ENCODE data around the gene SEMA4G.

SEMA4G gene

DNA sequence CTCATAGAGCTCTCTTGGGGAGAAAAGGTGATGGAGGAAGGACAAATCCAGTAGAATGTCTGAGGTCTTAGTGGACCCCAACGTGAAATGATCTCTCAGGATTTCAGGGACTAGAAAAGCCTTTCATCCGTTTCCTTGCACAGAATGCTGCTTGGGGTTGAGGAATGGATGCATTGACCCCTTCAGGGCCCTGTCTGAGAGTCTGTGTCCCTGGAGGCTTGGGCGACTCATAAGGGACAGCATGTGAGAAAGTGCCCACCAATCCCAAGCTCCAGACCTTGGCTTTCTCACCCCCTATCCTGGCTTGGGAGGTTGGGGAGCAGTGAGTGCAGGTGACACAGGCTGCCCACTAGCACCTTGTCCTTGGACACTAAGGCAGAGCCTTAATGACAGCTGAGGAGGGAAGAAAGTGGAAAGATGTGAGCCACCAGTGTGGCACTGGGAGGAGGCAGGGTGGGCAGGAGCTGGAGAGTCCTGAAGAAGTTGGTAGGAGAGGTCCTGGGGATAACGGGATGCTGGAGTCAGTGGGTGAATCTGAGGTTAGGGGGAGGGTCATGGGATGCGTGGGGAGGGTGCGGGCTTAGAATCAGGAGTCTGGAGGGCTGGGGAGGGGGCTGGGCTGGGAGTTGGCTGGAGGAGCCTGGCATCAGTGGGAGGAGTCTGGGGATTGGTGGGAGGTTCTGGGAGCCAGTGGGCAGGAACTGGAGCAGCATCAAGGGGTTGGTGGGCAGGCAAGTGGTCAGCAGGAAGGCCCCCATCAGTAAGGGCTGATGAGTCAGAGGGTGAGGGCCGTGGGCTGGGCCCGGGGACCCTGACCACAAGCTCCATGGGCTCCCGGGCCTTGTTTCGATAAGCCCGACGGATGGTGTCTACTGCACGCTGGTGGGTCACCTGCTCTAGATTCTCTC is 38.9 kb downstream of the SEMA4G start:
- DNase-seq: peak; percentile 63

DNA sequence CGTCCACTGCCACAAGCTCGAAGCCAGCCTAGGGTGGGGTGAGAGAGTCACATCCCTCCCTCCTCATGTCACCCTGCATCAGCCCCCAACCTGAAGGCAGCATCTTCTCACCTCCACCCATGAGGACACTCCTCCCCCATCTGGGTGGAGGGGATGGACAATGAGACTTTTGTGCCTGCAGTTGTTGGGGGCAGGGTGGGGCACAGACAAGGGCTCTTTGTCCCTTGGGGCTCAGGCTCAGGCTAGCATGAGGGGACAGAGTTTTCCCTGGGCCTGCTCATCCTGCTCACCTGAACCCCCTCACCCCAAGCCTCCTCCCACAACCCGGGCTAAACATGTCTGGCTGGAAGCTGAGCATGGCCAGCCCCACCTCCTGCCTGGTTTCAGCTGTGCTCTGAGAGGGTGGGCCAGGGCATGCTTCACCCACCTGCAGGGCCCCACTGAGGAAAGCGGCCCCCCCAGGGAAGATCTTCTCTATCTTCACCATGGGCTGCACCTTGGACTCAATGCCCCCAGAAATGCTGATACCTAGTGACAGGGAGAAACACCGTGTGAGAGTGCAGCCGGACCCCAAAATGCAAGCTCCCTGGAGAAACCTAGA is 39.6 kb downstream of the SEMA4G start:
- peak; percentile 86 for DNase-seq

DNA sequence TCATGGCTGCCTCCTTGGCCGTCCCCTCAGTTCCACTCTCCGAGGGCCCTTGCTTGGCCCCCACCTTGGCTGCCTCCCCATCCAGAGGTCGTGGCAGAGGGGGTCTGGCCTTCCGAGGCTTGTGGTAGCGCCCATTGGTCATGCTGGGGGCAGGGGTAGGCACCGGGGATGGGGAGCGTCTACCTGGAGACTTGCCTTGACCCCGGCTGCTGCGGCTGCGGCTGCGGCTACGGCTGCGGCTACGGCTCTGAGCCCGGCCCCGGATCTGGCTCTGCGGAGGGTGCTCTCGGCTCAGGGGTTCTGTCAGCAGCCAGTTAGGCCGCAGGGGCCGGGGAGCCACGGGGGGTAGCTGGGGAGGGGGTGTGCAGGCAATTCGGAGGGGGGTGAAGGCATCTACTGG is 41.0 kb downstream of the SEMA4G start:
- DNase-seq: no peak

DNA sequence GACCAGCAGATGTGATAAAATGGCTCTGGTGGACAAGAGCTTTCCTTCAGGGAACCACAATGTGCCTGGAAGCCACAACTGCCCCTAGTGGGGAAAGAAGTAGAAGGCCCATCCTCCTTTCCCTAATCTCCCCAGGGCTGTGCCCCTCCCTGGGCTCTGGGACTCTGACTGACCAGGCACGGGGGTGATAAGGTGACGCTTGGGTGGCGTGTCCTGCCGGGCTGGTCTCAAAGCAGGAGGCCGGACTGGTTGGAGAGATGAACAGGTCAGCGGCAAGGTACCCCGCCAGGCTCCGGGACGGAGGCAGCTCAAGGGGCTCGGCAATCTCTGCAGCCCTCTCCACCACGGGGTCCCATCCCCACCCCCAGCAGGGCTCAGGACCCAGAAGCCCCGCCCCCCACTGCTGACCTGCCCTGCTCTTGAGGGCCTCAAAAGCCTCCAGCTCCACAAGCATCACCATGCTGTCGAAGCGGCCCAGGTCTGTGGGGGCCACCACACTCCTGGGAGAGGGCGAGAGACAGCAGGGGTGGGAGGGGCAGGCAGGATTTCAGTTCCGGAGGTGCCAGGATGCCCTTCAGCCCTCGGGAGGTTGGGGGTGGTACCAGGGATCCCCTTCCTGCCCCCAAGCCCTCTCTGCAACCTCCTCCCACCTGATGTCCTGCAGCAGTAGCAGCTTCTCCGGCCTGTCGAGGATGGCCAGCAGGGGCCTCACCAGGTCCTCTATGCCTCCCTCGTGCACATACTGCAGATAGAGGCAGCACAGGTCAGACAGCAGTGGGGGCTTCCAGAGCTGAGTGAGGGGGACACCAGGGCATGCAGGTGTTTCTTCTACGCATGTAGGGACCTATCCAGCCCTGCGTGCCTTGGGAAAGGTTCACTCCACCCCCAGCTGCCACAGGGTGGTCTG is 42.5 kb downstream of the SEMA4G start:
- no peak for DNase-seq

DNA sequence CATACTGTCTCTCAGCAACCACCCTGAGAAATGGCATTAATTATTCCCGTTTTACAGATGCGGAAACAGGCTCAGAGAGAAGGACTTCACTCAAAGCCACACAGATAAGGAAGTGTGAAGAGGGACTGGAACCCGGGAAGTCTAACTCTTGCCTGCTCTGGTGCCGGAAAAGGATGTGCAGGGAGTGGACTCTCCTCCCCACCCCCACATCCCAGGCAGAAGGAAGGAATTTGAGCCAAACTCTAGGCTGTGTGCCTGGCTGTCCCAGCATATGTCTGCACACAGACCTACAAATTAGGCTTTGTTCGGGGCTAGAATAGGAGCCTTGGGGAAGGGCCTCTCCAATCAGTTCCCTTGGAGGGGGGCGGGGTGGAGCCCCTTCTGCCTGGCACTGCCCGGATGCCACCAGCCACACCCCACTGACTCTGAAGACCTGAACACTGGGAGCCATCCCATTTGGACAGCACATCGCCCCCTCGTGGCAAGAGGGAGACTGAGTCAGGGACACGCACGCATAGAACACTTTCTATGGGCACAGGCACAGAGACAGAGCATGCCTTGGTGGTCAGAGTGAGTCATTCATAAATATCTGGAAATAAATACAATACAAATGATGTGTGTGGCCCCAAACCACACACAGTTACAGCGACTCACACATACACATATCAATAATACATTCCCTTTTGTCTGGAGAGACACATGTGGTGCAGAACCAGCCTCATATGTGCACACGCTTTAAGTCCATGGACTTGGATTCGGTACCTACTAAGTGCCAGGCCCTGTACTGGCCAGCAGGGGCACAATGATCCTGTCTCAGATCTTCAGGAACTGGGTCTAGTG is 43.4 kb downstream of the SEMA4G start:
- peak; percentile 94 for DNase-seq

DNA sequence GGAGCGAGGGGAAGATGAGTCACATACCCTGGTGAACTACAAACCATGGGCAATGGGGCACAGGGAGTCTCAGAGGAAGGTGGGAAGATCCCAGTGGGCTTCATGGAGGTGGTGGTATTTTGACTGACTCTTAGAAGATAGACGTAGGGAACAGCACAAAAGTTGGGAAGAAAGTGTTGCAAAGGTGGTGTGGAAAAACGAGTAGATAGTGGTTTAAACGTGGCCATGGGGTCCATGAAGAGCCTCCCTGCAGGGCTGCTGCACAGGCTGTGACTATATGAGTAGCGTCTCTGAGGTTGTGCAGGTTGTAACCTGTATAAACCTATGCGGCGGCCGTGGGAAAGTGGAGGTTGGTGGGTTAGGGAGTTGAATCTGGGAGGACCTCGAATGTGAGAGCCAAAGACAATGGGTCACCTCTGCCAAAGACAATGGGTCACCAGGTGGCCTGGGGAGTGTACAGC is 44.1 kb downstream of the SEMA4G start:
- no peak for DNase-seq

DNA sequence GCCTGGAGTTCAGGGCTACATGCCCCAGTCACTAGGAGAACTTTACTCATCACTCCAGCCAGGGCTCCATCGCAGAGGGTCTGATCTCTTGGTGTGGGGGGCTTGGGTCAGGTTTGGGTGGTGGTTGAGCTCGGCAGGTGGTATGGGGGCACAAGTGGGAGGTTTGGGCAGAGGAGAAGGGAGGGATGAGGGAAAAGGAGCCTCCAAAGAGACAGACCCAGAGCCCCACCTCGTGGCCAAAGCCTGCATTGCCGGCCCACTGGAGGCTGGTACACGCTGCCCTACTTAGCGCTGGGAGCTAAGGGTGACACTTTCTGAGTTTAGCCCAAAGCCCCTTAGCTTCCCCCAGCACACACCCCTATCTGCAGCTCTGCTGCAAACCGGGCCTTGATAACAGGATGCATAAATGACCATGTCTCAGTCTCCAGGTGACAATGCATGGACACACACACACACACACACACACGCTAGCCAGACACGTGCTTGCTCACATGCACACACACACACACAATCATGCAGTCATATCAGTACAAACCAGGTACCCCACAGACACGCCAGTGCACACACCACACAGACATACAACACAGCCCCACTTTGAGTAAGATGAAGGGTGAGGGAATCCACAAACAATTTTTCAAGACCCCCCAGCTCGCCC is 45.1 kb downstream of the SEMA4G start:
- peak; percentile 84 for DNase-seq

DNA sequence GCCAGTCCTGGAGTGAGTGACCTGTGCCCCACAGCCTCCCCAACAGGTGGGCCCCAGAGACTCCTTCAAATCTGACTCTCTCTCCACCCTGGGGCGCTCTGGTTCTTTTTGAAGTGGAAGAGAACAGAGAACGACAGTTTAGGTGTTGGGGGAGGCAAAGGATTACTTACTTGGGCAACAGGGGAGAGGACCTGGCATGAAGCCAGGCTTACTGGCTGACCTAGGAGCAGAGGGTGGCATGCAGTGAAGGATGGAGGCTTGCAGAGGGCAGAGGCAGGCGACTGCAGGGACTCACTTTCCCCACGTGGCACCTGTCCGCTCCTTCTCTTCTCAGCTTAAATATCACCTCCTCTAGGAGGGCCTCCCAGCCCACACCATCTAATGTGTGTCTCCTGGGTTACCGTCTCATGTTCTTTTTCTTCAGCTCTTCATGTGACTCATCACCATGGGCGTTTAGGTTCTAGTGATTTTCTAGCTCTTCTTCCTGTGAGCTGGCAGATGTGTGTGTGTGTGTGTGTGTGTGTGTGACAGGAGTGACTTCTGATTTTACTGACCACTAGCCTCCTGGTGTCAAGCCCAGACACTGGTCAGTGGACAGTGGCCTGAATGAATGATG is 45.8 kb downstream of the SEMA4G start:
- DNase-seq: no peak

DNA sequence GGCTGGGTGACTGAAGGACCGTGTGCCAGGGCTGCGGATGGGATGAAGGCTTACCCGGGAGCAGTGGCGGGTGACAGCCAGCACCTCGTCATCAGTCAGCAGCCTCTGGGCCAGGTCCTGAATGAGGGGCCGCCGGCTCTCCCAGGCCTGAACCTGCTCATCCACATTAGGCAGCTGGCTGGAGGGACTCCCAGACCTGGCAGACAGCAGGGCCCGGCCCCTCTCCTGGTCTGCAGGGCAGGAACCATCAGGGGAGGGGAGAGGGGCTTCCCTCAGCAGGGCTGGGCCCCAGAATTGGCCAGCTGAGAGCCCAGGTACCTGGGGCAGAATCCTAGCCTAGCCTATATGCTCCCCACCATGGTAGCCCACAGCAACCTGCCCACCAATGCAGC is 46.3 kb downstream of the SEMA4G start:
- DNase-seq: no peak

DNA sequence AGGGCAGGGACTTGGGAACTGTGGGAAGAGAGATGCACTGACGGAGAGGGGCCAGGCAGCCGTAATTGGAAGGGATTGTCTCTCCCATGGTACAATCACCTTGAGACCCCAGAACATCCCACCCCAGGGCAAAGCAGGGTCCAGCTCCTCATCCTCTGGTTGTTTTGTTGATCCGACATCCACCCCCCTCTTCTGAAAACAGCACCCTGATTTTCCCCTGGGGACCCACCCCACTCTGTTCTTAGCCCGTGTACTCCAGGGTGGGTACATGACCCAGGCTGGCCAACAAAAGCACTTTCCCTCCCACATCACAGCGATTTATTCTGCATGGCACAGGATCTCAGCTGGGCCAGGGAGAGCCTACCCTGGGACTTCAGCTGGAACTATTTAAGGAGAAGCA is 47.5 kb downstream of the SEMA4G start:
- no peak for DNase-seq

DNA sequence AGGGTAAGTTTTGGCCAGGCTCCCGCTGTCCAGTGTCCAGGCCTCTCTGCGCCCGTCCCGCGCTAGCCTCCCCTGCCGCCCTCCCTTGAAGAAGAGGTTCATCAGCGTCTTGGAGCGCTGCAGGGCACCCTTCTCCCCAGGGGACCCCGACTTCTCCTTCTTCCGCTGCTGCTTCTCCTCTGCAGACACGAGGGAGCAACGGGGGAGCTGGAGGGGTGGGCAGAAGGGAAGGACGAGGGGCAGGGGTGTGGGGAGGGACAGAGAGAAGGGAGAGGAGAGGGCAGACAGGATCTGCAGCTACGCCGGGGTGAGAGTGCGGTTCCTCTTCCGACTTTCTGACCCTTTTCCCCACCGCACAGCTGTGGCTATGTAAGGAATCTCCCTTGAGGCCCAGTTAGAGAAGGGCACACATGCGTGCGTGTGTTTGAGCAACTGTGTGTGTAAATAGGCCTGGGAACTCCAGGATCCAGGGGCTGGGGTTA is 48.9 kb downstream of the SEMA4G start:
- DNase-seq: no peak

DNA sequence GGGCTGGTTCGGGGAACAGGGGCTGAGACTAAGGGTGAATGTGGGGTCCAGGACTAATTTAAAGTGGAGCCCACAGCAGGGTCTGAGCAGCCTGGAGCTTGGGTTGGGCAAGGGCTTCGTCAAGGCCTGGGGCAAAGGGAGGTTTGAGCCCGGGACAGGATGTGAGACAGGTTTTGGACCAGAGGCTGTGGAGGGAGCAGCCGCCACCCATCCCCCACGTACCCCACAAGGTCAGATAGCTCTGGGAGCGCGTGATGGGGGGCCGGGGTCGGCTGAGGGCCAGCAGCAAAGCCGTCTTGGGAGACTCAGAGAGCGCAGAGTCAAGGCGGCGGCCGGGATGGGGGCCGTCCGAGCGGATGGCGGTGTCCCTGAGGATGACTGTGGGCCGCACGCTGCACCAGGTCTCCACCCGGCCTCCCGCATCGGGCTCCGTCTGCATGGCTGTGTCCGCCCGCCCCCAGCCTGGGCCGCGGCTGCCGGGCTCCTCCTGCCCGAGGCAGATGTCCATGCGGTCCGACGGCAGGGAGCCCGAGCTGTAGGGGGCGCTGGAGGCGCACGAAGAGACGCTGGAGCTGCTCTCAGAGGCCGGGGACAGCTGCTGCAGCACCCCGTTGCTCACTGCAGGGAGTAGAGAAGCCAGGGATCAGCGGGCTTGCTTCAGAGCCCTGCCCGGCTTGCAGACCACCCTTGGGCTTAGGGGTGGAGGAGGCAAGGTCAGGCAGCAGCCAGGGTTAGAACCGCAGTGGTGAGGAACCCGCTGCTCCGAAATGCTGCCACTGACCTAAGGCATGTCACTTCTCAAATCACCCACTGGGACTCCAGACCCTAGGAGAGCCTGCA is 49.5 kb downstream of the SEMA4G start:
- DNase-seq: peak; percentile 84
